ENCODE measurements around the gene MSANTD1.
"Not testable (repeated sequence)": the region's sequence is repeated elsewhere in the genome, so short reads cannot be mapped to it uniquely, and the experiment has no call there.

The MSANTD1 gene

DNA sequence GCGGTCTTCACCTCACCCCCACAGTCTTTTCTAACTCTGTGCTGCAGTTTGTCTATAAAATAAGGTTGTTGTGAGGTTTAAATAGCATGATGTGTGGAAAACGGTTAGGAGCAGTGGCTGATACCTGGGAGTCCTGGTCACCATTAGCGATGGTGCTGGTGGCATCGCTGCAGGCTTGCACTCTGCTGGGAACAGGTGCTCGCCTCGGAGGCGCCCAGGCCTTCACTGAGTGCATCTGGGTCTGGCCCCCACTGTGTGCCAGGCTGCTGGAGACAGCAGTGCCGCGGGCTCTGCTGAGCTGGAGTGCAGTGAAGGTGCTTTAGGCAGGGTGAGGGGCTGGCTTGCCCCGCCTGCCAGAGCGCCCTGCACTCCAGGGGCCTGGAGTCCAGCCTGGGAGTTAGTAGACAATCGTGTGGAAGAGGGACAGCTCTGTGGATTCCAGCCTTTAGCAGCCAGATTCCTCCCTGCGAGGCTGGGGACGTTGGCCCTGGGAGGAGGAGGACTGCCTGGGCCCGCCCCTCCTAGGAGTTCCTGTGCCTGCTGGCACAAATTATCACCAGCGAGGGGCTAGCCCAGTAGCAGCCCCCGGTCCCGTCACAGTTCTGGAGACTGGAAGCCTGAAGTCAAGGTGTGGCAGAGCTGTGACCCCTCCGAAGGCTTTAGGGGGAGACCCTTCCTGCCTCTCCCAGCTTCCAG is 51.2 kb downstream of the MSANTD1 start:
- no peak for FAIRE-seq
- no peak for DNase-seq (ENCODE audit: insufficient read length, low spot score)

DNA sequence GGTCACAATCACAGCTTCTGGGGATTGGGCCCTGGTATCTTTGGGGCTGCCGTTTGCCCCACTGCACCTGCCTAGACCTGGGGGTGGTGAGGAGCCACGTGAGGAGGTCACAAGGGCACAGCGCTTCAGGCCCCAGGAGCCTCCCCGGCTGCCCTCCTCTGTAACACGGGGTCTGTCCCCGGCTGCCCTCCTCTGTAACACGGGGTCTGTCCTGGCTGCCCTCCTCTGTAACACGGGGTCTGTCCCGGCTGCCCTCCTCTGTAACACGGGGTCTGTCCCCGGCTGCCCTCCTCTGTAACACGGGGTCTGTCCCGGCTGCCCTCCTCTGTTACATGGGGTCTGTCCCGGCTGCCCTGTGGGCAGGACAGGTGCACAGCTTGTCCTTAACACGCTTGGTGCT is 51.9 kb downstream of the MSANTD1 start:
- not testable (repeated sequence) for DNase-seq (ENCODE audit: insufficient read length, low spot score); FAIRE-seq

DNA sequence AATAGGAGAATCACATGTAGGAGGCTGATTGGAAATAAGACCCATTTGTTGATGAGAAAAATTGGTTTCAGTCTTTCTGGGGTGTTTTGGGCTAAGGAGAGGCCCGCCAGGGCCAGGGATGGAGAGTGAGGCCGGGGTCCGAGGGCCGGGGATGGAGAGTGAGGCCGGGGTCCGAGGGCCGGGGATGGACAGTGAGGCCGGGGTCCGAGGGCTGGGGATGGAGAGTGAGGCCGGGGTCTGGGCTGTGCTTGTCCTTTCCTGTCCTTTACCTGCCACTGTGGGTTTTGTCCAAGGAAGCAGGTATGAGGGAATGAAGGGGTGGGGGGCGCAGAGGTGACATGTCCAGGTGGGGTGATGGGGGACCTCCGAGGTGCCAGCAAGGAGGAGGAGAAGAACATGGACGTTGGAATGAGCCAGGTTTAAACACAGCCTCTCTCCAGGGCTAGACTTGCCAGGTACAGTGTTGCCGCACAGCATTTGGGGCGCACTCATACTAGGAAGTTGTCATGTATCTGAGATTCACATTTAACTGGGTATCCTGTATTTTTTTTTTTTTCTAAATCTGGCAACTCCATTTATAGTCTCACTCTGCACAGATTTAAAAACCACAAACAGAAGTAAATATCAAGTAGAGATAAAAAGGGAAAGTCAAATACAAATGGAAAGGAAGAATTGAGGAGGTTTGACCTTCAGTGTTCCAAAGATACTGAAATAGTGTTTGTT is 52.7 kb downstream of the MSANTD1 start:
- FAIRE-seq (no peak), DNase-seq (ENCODE audit: insufficient read length, low spot score) (no peak)

DNA sequence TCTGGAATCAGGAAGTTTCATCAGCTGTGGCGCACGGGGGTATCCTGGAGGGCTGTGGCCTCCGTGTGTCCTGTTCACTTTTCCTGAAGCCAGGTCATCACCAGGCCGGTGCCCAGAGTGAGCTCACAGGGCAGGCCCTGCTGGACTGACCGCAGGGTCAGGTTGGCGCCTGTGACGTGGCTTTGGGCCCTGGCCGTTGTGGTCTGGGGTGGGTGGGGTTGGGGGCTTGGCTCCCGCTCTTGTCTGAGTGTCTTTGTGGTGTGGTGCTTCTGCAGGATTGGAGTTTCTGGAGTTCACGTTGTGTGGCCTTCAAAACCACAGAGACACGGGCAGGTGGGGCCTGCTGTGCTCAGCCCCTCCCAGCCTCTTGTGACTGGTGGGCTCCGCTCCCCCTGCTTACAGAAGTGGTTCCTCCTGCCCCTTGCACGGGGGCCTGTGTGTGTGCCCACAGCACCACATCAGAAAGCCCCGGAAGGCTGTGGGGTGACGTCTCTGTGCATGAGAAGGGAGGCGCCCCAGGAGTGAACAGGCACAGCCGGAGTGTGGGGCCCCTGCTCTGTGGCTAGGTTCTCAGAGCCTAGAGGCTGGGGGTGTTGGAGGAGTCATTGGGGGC is 53.3 kb downstream of the MSANTD1 start:
- DNase-seq (ENCODE audit: insufficient read length, low spot score) (no peak), FAIRE-seq (no peak)

DNA sequence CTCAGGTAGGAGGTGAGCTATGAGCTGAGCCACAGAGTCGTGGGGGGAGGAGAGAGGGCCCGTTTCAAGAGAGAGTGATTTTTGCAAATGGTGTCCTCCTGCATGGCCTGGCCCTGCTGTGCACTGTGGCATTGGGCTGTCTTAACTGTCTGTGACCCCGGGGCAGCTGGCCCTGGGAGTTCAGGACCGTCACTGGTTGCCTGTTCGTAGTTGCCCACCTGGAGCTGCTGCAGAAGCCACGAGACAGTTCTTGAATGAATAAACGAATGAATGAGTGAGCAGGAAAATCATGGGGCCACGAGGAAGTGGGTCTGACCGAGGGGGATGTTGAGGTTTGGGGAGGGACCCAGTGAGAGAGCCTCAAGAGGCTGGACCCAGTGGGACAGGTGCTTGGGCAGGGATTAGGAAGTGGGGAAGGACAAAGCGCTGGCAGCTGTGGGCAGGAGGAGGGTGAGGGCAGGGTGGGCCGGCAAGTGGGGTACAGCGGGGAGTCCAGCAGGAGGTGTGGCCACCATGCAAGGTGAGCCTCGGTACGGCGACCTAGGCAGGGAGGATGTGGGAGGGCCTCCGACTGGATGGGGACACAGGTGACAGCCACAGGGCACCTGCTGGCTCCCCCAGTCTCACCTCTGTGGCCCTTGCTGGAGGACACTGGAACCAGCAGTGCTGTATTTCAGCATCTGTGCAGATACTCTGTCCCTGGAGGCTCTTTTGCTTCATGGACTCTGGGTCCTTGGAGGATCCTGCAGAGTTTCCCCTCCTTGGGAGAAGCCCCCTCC is 54.0 kb downstream of the MSANTD1 start:
- FAIRE-seq (no peak), DNase-seq (ENCODE audit: insufficient read length, low spot score) (no peak)

DNA sequence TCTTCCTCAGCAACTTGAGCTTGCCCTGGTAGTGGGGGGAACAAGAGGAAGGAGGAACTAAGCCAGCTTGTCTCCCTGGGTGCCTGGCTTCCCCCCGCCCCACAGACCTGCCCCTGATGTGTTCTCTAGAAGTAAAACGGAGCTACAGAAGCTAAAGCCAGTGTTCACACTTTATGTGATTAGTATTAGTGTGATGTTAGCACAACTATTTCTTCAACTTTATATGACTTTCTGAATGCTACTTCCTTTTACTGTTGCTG is 54.5 kb downstream of the MSANTD1 start:
- no peak for DNase-seq (ENCODE audit: insufficient read length, low spot score)
- no peak for FAIRE-seq

DNA sequence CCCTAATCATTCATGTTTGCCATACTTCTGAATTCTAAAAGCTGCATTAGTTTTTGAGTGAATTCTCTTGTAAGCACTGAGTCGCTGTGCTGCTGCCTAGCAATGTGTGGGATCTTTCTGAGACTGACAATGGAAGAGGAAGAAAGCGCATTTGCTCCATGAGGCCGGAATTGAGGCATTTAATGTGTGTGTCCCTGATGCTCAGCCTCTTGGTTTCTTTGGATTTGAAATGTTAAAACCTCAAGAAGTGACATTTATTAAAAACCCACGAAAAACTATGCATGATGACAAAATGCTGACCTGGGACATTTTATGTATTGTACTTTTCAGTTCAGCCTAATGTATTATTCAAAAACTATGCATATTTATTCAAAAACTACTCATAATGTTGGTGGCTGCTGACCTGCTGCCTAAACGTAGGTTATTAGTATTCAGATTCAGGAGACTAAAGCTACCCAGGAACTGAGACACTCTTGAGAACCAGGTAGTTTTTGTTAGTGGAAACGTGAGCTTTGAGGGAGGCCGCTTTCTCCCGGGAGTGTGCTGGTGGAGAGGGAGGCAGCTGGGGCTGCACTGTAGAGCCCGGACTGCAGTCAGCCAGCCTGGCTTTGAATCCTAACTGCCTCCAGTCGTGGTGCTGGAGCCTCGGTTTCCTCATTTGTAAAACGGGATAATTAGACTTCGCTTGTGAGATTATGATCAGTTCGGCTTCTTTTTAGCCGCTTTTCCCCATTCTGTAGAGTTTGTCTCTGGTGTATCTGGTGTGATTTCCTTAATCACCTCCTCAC is 55.2 kb downstream of the MSANTD1 start:
- FAIRE-seq, result no peak
- DNase-seq (ENCODE audit: insufficient read length, low spot score), result no peak

DNA sequence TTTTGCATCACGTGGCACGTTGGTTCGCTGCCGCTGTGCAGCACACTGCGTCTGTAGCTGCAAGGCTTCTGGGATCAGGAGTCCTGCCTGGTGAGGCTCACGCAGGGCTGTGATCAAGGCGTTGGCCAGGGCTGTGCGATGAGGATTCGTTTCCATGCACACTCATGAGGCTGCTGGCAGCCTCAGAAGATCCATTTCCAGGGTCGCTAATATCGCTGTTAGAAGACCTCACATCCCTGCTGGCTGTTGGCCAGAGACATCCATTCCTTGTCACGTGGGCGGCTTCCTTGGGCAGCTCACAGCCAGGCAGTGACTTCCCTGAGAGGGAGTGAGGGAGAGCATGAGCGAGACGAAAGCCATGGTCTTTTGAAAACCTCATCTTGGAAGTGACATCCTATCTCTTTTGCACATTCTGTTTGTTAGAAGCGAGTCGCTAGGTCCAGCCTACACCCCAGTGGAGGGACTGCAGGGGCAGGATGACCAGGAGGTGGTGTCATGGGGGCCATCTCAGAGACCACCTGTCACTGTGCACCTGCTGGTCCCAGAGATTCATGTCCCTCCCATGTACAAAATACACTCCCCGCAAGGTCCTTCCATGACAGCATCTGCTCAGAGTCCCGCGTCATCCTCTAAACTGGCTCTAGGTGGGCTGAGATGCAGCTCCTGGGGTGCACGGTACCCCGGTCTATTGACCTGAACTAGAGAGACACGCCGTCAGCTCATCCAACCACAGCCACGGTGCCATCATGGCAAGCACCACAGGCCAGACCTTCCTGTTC is 56.1 kb downstream of the MSANTD1 start:
- no peak for DNase-seq (ENCODE audit: insufficient read length, low spot score)
- FAIRE-seq, result no peak

DNA sequence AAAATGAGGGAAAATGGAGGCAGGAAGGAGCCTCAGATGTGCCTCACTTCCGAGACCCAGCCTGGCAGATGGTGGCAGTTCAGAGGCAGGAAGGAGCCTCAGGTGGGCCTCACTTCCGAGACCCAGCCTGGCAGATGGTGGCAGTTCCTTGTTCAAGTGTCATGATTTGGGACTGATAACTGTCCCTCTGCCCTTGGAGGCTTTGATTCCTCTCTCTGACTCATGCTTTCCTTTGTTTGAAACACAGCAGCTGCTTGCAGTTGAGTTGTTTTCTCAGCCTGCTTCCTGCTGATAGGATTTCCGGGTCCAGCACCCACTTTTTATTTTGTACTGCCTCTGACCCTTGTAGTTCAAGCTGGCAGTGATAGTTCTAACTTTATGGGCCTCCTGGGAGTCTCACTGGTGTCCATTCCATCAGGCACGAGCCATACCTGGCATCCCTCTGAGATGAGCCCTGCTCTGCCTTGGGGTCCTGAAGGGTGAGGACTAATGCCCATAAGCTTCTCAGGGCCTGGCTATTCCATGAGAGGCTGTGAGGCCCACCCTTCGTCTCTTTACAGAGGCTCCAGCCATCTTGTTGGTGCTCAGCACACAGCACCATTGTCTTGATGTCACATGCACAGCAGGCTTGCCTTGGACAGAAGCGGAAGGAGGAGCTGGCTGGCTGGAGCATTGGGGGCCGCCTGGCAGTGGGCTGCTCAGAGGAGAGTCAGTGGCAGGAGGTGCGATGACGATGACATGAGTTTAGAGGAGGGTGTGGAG is 56.8 kb downstream of the MSANTD1 start:
- DNase-seq (ENCODE audit: insufficient read length, low spot score), result no peak
- no peak for FAIRE-seq
